ENCODE results near the gene DCAF4.
A peak's percentile ranks its signal among the peaks of the same experiment; 100 is the strongest.
"Not testable (repeated sequence)": the region's sequence is repeated elsewhere in the genome, so short reads cannot be mapped to it uniquely, and the experiment has no call there.

Gene DCAF4

DNA sequence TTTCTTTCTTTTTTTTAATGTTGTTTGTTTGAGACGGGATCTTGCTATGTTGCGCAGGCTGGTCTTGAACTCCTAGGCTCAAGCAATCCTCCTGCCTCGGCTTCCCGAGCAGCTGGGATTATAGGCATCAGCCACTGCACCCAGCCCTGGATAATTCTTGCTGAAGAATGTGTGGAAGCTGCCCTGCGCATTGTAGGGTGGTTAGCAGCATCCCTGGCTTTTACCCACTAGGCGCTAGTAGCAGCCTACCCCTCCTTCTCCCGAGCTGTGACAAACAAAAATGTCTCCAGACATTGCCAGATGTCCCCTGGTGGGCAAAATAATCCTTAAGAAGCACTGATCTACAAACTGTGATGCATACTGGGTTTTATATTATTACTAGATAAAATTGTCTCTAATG, 6.6 kb downstream of the DCAF4 start:
- no peak for DNase-seq (ENCODE audit: low spot score)

DNA sequence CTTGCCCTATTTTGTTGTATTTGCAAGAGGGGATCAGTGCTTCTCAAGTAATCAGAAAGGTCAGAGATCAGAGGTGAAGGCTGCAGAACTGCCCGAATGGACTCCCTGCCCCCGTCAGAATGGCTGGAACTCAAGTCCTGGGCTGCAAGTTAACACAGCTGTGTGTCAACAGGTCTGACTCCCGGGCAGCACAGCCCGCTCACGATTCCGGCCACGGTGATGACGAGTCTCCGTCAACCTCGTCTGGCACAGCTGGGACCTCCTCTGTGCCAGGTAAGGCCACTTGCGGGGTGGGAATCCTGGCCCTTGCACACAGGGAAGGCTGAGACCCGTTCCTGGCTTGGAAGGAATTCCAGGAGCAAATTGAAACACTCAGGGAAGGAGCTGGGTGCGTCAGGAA, 13.4 kb downstream of the DCAF4 start:
- DNase-seq (ENCODE audit: low spot score): no peak

DNA sequence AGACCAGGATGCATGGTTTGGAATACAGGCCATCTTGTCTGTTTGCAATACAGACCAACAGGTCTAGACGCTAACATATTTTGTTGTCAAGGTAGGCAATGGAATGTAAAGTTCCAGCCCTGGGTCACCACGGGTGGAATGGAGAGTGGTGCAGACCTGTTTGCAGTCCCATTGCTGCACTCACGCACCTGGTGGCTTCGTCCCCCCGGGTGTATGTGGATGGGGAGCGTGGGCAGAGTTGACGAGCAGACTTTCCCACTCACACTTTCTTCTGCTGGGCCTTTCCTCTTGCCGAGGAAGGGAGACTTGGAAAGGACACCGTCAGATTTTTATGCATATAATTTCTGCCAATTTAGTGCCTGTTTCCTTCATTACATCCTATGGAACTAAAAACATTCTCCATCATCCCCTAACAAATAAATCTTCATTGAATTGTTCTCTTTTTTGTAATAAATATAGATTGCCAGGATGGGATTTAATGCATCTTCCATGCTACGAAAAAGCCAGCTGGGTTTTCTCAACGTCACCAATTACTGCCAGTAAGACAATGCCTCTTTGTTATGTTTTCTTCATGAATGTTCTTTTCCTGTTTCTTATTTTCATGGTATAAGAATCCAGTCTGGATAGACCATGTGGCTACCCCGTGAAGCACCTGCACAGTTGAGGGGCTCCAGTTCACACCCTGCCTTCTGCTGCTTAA, 15.2 kb downstream of the DCAF4 start:
- DNase-seq (ENCODE audit: low spot score): no peak

DNA sequence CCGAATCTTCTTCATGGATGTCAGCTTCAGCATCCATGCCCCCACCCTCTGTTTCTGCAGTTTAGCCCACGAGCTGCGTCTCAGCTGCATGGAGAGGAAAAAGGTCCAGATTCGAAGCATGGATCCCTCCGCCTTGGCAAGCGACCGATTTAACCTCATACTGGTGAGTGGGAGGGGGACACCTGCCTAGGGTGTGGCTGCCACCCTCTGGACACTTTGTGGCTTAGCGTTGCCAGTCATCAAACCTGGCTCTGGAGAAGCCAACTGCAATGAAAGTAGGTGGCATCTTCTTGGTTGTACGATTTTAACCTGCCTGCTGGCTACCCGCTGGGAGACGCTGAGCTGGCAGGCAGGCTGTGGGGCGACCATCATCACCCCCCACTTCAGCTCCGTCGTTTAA, 16.7 kb downstream of the DCAF4 start:
- no peak for DNase-seq (ENCODE audit: low spot score)

- DNase-seq (ENCODE audit: low spot score): no peak
These were observed 17.7 kb downstream of the DCAF4 start for GRCh38 chr14:72943876-72944430.

GRCh38 chr14:72945356-72946027, 19.2 kb downstream of the DCAF4 start:
- DNase-seq (ENCODE audit: low spot score): no peak

DNA sequence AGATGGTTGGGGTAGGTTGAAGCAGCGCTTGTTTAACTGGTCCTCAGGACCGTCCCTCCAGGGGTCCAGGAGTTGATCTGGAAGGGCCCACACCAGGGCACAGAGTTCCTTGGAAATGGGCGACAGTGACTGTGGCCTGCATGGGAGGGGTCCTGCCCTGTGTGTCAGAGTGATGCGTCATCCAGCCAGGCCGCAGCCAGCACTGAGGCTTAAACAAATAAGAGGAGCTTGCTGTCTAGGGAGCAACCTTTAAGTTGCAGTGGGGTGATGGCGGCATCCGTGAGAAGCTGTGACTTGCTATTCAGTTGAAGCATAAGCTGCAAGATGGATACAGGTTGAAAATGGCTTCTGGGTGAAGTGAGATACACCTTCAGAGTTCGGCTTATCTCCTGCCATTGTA, 20.2 kb downstream of the DCAF4 start:
- no peak for DNase-seq (ENCODE audit: low spot score)

DNA sequence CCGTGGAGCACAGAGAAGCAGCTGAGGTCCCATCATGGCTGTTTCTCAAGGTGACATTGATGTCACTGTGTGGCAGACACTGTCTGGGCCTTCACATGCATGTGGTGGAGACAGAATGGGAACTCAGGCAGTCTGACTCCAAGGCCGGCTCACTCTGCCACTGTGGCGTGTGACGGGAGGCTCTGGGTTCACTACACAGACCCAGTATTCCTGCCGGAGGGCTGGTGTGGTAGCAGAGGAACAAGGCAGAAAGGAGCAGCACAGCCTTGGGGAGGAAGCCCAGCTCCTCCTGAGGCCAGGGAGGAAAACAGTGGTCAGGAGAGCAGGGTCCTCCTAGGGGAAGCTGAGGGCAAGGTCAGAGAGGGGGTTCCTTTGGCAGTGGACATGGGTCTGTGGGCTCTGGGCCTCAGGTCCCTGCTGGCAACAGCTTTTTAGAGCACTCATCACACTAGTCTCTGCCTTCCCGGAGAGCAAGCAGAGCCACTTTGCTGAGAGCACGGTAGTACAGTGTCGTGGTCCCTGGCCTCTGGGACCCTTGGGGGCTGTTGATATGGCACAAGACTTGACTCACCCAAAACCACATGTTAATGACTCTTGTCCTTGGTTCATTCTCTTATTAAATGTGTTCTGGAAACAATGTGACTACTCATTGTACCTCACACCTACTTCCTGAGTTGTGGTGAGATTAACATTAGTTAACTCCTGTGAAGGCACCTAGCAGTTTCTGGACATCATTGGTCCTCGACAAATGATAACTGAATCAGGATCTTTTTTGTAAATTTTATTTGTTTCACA, 21.3 kb downstream of the DCAF4 start:
- no peak for DNase-seq (ENCODE audit: low spot score)

DNA sequence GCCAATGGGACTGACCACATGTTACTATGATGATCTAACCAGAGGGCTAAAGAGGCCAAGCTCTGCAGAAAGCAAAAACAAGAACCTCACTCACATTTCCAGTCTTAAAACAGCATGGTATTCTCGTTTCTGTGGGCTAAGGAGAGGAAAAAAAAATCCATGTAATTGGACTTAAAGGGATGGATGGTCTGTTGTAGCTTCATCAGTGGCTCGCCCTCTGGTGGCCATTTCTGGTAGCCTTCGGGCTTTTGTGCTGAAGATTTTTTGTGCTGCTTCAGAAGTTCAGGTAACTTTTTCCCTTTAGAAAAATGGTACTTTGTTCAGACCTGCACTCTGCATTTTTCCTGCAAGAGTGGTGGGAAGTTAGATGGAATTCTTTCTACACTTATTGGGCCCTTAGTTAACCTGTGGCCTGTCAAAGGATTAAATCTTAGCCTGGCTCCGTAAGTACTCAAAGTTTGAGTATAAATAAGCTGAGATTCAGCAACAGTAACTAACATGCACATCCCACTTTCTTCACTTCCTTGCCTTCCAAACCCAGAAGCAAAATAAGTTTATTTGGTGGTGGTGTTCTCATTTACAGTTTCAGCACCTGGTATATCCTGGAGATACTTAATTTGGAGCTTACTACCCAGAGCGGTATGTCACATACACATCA, 22.3 kb downstream of the DCAF4 start:
- peak; percentile 82 for DNase-seq (ENCODE audit: low spot score)

DNA sequence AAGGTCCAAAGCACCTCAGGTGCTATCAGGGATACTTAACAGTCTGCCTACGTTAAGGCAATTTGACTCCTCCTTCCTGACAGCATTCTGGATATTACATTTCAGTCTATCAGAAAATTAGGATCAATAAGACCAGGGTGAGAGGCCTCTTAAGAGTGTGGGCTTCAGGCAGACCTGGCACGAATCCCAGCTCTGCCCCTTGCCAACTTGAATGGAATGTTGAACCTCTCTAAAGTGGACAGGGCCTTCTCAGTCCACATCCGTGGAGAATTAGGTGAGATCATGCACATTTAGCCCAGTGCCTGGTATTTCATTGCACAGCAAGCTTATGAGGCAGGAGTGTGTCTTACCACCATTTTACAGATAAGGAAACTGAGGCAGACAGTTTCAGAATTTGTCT, 25.9 kb downstream of the DCAF4 start:
- DNase-seq (ENCODE audit: low spot score): no peak

DNA sequence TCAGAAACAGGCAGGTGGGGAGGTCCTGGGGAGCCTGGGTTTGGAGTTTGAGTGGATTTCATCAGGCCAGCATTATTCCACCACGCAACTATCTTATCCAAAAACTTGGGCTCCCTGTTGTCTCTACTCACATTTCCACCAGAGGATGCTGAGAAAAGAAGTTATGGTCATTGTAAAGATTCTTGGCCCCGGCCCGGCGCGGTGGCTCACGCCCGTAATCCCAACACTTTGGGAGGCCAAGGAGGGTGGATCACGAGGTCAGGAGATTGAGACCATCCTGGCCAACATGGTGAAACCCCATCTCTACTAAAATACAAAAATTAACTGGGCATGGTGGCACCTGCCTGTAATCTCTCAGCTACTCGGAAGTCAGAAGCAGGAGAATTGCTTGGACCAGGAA, 30.5 kb downstream of the DCAF4 start:
- not testable (repeated sequence) for DNase-seq (ENCODE audit: low spot score)

DNA sequence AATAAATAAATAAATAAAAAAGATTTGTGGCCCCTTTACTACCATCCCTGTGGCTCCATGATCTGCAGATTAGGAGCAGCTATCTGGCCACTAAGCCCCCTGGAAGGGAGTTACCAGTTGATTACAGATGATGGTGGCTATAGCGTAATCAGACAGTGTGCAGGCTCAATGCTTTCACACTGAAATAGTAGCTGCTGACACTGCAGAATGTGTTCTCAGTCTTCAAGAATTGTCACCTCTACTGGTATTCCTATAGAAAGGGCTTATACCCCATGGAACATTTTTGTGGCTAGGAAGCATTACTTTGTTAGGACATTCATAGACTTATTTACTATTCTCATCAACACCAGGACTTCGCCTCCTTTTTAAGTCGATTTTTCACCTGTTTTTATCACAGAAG, 30.9 kb downstream of the DCAF4 start:
- no peak for DNase-seq (ENCODE audit: low spot score)

DNA sequence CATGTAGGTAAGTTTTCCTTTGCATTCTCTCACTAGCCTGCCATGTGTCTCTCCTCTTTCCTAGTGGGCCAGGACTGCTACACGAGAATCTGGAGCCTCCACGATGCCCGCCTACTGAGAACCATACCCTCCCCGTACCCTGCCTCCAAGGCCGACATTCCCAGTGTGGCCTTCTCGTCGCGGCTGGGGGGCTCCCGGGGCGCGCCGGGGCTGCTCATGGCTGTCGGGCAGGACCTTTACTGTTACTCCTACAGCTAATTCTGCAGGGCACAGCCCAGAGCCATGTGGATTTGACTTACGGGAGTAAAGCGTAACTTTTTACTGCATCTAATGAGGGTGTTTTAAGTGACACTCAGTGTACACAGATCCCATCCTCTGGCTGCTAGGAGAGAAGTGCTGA, 32.3 kb downstream of the DCAF4 start:
- no peak for DNase-seq (ENCODE audit: low spot score)

DNA sequence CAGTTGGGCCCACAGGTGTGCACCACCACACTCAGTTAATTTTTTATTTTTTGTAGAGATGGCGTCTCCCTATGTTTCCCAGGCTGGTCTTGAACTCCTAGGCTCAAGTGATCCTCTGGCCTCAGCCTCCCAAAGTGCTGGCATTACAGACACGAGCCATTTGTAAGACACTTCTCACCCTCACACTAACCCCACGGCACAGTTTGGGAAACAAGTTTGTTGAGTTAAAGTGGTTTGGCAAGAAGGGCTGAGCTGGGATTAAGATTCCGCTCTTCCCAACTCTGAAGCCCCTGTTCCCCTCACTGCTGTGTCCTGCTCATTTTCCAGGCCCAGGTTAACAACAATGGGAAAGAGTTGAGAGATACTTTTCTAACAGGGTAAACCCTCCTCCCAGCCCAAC, 34.8 kb downstream of the DCAF4 start:
- DNase-seq (ENCODE audit: low spot score): not testable (repeated sequence)

DNA sequence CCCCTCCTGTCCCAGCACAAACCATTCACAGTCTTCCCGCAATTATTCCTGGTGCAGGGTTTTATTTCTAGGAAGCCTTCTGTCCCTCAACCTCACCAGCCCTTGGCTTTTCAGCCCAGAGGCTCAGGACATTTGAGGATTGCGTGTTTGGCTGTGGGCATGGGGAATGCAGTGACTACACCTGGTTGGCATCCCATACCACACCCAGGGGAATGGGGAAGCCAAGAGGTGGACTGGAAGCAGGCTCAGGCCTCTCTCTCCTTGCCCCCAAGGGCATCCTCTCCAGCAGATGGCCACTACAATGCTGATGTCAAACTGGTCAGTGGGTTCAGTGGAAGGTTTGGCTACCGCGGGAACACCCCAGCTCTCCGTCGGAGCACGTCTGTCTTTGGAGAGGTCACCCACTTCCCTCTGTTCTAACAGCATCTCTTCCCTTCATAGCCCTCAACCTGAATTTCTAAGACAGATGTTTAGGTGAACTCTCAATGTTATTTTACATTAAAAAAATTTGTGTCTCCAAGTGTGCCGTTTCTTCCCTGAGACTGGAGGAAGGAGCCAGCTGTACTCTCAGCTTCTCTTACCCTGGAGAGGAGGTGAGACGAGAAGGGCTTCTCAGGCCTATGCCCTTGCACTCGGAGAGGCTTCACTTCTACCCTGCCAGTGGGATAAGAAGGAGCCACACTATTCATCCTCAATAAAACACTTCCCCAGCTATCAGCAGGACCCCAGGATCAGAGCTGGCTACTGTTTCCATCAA, 35.5 kb downstream of the DCAF4 start:
- peak; percentile 19 for DNase-seq (ENCODE audit: low spot score)

DNA sequence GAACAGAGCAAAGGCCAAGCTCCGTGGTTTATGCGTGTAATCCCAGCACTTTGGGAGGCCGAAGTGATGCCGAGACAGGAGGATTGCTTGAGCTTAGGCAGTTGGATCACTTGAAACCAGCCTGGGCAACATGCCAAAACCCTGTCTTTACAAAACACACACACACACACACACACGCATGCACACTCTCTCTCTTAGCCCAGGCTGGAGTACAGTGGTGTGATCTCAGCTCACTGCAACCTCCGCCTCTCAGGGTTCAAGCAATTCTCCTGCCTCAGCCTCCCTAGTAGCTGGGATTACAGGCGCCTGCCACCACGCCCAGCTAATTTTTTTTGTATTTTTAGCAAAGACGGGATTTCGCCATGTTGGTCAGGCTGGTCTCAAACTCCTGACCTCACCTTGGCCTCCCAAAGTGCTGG, 36.1 kb downstream of the DCAF4 start:
- DNase-seq (ENCODE audit: low spot score): not testable (repeated sequence)

DNA sequence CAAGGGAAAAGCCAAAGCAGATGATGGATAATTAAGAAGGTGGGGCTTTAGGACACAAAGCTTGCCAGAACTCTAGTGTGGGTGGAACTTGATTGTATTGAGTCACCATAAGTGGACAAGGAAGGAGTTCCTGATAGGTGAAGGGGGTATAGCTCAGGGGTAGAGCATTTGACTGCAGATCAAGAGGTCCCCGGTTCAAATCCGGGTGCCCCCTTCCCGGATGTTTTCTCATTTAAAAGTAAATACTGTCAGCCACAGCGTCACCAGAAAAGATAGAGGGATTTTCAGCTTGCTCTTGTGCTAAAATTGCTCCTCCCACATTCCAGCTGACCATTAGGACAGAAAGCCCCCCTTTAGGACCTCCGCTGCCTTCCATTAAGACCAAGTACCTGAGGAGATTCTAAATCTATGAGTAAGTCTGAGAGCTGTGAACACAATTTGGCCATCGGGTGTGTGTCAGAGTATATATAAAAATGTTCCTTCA, 36.6 kb downstream of the DCAF4 start:
- DNase-seq (ENCODE audit: low spot score): peak; percentile 23

DNA sequence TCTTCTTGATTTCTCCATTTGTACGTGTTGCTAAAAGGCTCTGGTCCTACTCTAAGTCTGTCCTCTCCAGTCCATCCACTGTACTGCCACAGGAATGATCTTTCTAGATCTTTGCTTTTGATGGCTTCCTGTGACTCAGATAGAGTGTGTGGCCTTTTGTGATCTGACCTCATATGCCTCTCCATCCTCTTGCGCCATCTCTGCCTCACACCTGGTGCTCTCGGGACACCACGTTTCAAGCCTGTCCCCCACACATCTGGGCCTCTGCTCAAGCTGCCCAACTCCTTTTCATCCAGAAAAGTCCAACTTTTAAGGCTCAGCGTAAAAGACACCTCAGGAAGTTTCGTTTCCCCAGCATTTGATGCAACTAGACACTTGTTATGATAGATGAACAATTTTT, 39.0 kb downstream of the DCAF4 start:
- no peak for DNase-seq (ENCODE audit: low spot score)

GRCh38 chr14:72966038-72966437, 39.8 kb downstream of the DCAF4 start:
- DNase-seq (ENCODE audit: low spot score): no peak

- DNase-seq (ENCODE audit: low spot score): no peak
These were observed 42.1 kb downstream of the DCAF4 start for GRCh38 chr14:72968316-72968715.

- no peak for DNase-seq (ENCODE audit: low spot score)
These were observed 43.9 kb downstream of the DCAF4 start for GRCh38 chr14:72970058-72970630.

Data from GM03348 (cell line).